Esophagus muscularis mucosa (tissue), 4 donors: ENCODE measurements around the gene UBE2J1. TPM values are rescaled to one million over a fixed set of nuclear protein-coding genes. Genes with fewer than 3 reads are reported as not detected.

Source experiments
- DNase-seq: peaks from one replicate; pipeline ENCODE4 v3.0.0-alpha.2; 2017; ENCODE audit errors: extremely low spot score
- H3K27ac ChIP-seq, 4 donors: fragments of 200-600 bp; sonication (generic); replicated peaks in 1 of 4; 1 replicate in 3 of 4; 2 replicates in 1 of 4; pipeline ENCODE4 v1.5.1; 2016 to 2019; ENCODE audit warnings: mild to moderate bottlenecking in 1 of 4
- H3K27me3 ChIP-seq, 4 donors: fragments of 200-600 bp; sonication (generic); one replicate each; pipeline versions ENCODE4 v1.5.1 to v1.6.0; 2016 to 2019
- H3K36me3 ChIP-seq, 4 donors: fragments of 200-600 bp; sonication (generic); one replicate each; pipeline ENCODE4 v1.5.1; 2016 to 2019
- H3K4me1 ChIP-seq, 4 donors: fragments of 200-600 bp; sonication (generic); one replicate each; pipeline ENCODE4 v1.5.1; 2016 to 2019
- H3K4me3 ChIP-seq, 4 donors: fragments of 200-600 bp; sonication (generic); 1 replicate in 2 of 4; 2 replicates in 2 of 4; pipeline ENCODE4 v1.5.1; 2016 to 2019; ENCODE audit warnings: mild to moderate bottlenecking in 4 of 4, moderate library complexity in 1 of 4
- H3K9me3 ChIP-seq, 4 donors: fragments of 200-600 bp; sonication (generic); 1 replicate in 3 of 4; 2 replicates in 1 of 4; pipeline ENCODE4 v1.5.1; 2016 to 2019
- CTCF ChIP-seq, 3 experiments: fragments of 200-600 bp in 2 of 3; fragments of 450-650 bp in 1 of 3; sonication (generic) in 2 of 3; IDR thresholded peaks; one replicate each; pipeline ENCODE4 v1.5.1; 2017 to 2019; ENCODE audit warnings: antibody characterized with exemption in 3 of 3, mild to moderate bottlenecking in 2 of 3, moderate library complexity in 1 of 3
- EP300 ChIP-seq: sonication (generic); formaldehyde crosslinking; IDR thresholded peaks from one replicate; pipeline ENCODE4 v1.6.1; 2017; ENCODE audit warnings: antibody characterized with exemption
- POLR2A ChIP-seq: fragments of 450-650 bp; IDR thresholded peaks from one replicate; pipeline ENCODE4 v1.6.1; 2017; ENCODE audit warnings: antibody characterized with exemption, moderate library complexity, mild to moderate bottlenecking, low read depth
- POLR2AphosphoS5 ChIP-seq, 2 donors: sonication (generic); formaldehyde crosslinking; IDR thresholded peaks; one replicate each; pipeline ENCODE4 v1.6.1; 2017; ENCODE audit warnings: antibody characterized with exemption in 2 of 2
- WGBS: methylation state at CpG from one replicate; pipeline ENCODE4 v1.1.5; 2018; 5-methylcytosine and 5-hydroxymethylcytosine counted together
- intact Hi-C: fragments of 100-400 bp; cut with DNase I; formaldehyde crosslinking; loops from one replicate; pipeline ENCODE4 v1.15.1; 2023
- total RNA-seq, 4 donors: library from RNA; depleted of rRNA; stranded (reverse); fragments of >200 nt; gene quantifications; one replicate each; pipeline versions ENCODE4 v1.1.0 to v1.2.1, GENCODE V29; 2016

Gene UBE2J1
- total RNA-seq, 4 donors from 2014 or later = 31.0 to 36.6 (median 33.6) TPM

DNA sequence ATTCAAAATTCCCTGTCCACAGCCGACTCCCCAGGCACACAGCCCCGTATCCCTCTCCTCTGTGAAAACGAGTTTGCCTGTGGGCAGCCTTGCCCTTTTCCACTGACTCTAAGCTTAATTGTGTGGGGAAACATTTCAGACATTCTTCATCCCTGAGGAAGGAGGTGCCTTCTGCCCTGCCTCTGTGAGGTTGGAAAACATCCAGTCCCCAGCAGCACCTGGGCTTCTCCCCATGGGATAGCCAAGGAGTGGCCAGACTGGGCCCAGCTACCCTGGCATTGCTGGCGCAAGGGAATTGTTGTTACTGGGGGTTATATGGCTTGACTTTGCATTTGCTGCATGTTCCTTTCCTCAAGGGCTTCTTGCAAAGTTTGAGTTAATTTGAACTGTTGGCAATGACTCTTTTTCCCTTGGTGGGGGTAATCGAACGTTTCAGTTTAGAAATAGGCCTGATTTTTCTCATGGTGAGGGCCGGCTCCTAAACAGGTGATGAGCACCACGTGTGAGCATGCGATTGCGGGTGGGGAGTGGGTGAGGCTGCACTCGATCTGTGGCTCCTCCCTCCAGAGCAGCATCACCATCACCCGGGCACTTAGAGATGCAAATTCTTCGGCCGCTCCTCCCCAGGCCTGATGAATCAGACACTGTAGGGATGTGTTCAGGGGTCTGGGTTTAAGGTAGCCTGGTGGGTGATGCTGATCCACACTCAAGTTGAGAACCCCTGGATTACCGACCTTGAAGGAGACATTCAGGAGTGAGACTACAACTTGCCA, 67.4 kb downstream of the UBE2J1 start:
- Histone ChIP-seq H3K4me3 (no peak overlapping the region), H3K9me3 (no peaks in the 10 kb centered on the region), H3K27me3 (no peaks in the 10 kb centered on the region), H3K27ac (no peak overlapping the region), H3K4me1 (no peaks in the 10 kb centered on the region), H3K36me3 (no peaks in the 10 kb centered on the region)
- no peak for TF ChIP-seq EP300
- TF ChIP-seq POLR2AphosphoS5 (IDR thresholded peaks at IDR 0.05) = no peak
- no peak for TF ChIP-seq CTCF (IDR thresholded peaks at IDR 0.05)
- TF ChIP-seq POLR2A = no peak
- no peak for DNase-seq
- intact Hi-C loops = no loop called here
- WGBS = 90% methylated on average over 14 of the region's 15 CpGs

DNA sequence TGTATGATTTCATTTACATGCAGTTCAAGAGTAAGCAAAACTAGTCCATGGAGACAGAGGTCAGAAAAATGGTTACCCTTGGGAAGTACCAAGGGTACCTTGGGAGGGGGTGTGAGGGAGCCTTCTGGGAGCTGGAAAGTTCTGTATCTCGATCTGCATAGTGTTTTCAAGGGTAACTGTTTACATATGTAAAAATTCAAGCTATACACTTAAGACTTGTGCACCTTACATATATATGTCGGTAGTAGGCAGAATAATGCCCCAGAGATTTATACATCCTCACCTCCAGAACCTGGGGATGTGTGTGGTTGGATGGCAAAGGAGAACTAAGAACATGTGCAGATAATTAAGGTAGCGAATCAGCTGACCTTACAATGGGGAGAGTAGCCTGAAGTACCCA, 68.4 kb downstream of the UBE2J1 start:
- H3K27ac ChIP-seq = no peak overlapping the region
- no peak for DNase-seq
- intact Hi-C loops = no loop called here
- no peaks in the 10 kb centered on the region for H3K4me1 ChIP-seq
- WGBS = 90% methylated on average over 3 of the region's 3 CpGs
- H3K9me3 ChIP-seq = no peaks in the 10 kb centered on the region
- H3K27me3 ChIP-seq = no peaks in the 10 kb centered on the region
- no peak for TF ChIP-seq POLR2AphosphoS5 (IDR thresholded peaks at IDR 0.05)
- no peak overlapping the region for H3K4me3 ChIP-seq
- no peaks in the 10 kb centered on the region for H3K36me3 ChIP-seq

- intact Hi-C loops = no loop called here
- H3K27me3 ChIP-seq = no peaks in the 10 kb centered on the region
- no peak overlapping the region for H3K27ac ChIP-seq
- no peak for DNase-seq
- H3K4me3 ChIP-seq = no peak overlapping the region
- TF ChIP-seq POLR2AphosphoS5 (IDR thresholded peaks at IDR 0.05) (no peak), POLR2A (no peak), EP300 (no peak), CTCF (IDR thresholded peaks at IDR 0.05) (no peak)
- H3K4me1 ChIP-seq = no peaks in the 10 kb centered on the region
- WGBS = 93% methylated on average over 9 of the region's 9 CpGs
- H3K36me3 ChIP-seq = no peaks in the 10 kb centered on the region
- no peaks in the 10 kb centered on the region for H3K9me3 ChIP-seq
These were observed 69.8 kb downstream of the UBE2J1 start for GRCh38 chr6:89282749-89283148.

DNA sequence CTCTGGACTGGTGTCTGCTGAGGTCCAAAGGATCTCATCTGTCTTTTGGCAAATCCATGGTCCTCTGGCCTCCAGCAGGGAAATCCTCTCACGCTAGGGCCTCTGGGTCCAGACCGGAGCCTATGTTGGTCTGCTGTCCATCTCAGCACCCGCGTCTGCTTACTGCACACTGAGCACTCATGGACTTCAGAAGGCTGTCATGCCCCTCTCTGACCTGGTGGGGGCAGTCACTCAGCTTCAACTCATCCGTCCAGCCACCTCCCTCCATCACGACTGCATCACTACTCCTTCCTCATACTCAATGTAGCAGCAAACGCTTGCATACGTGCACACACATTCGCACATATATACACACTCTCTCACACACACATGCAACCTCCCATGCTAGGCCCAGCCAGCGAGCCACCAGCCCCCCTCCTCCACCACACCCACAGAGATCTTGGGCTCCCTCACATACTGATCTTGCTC, 70.7 kb downstream of the UBE2J1 start:
- WGBS = 67% methylated on average over 8 of the region's 10 CpGs
- TF ChIP-seq EP300 = no peak
- TF ChIP-seq CTCF (IDR thresholded peaks at IDR 0.05) = peak in 1 of 3 experiments; percentile 18
- no peaks in the 10 kb centered on the region for H3K36me3 ChIP-seq
- intact Hi-C loops = no loop called here
- H3K27ac ChIP-seq = no peak overlapping the region
- no peaks in the 10 kb centered on the region for H3K9me3 ChIP-seq
- no peaks in the 10 kb centered on the region for H3K4me1 ChIP-seq
- no peaks in the 10 kb centered on the region for H3K27me3 ChIP-seq
- no peak overlapping the region for H3K4me3 ChIP-seq
- DNase-seq = no peak

- no peak for TF ChIP-seq POLR2AphosphoS5 (IDR thresholded peaks at IDR 0.05)
- TF ChIP-seq POLR2A = no peak
- no peak for TF ChIP-seq CTCF (IDR thresholded peaks at IDR 0.05)
- no peak for TF ChIP-seq EP300
- Histone ChIP-seq H3K27me3 (no peaks in the 10 kb centered on the region), H3K4me1 (peaks cover 0 to 3% (median 0%) of the 10 kb centered on the region in 4 donors), H3K27ac (no peak overlapping the region), H3K9me3 (no peaks in the 10 kb centered on the region), H3K4me3 (no peak overlapping the region), H3K36me3 (no peaks in the 10 kb centered on the region)
- 77% methylated on average over 9 of the region's 9 CpGs for WGBS
- intact Hi-C loops = no loop called here
- DNase-seq = no peak
These were observed 73.6 kb downstream of the UBE2J1 start for GRCh38 chr6:89278956-89279355.

Other genes with a start within 250 kb of the UBE2J1 start
- gene SRSF12, start 234.7 kb downstream of the UBE2J1 start, total RNA-seq = 1 to 10 TPM in 2 of 4 donors, under 1 TPM in 1, not detected in 1; 0.97 to 2.0 (median 1.2) TPM
- gene PM20D2, start 206.7 kb downstream of the UBE2J1 start, total RNA-seq = 10 to 100 TPM; 14.5 to 27.6 (median 23.7) TPM
- under 1 TPM in 1 of 4 donors, not detected in 3; 0.13 TPM for gene GABRR1, start 135.4 kb downstream of the UBE2J1 start, total RNA-seq
- under 1 TPM in 3 of 4 donors, not detected in 1; 0.33 to 0.46 (median 0.45) TPM for gene GABRR2, start 37.4 kb downstream of the UBE2J1 start, total RNA-seq
- gene RRAGD, start 59.6 kb upstream of the UBE2J1 start, total RNA-seq = 10 to 100 TPM; 18.7 to 31.4 (median 19.9) TPM
- gene ANKRD6, start 80.4 kb upstream of the UBE2J1 start, total RNA-seq = 10 to 100 TPM in 3 of 4 donors, 1 to 10 TPM in 1; 9.1 to 18.9 (median 10.7) TPM